ENCODE data around the gene RAB35. TPM values are rescaled to one million over a fixed set of nuclear protein-coding genes. Genes with fewer than 3 reads are reported as not detected.

RAB35 gene
- total and polyA plus RNA-seq, 2 experiments from 2014 or later: 25.4 to 33.4 TPM

DNA sequence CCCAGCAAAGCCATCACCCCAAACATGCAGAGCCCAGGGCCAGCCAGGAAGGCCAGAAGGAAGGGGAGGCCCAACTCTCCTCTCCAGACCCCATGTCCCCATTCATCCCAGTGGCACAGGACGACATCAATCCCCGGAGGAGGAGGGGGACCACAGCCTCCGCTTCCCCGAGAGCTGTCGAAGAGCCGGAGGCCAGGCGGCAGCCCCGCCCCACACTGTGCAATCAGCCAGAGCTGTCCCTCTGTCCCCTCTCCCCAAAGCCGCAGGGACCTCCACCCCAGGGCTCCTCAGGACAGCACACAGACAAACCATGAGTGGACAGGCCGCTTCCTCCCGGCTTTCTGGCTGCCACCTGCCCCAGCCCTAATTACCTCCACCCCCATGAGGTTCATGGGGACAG, 16.8 kb downstream of the RAB35 start:
- no peak for DNase-seq (ENCODE audit: low read depth in 1 of 2, low spot score in 1 of 2)
- Histone ChIP-seq H3K4me3 (no peak overlapping the region), H3K27ac (no peak overlapping the region), H3K4me1 (ENCODE audit: low read depth) (peaks cover under 1% of the 10 kb centered on the region), H3K9me3 (ENCODE audit: low read depth) (no peaks in the 10 kb centered on the region), H3K36me3 (peaks cover 9% of the 10 kb centered on the region), H3K27me3 (no peaks in the 10 kb centered on the region)
- TF ChIP-seq, protein P1, sequence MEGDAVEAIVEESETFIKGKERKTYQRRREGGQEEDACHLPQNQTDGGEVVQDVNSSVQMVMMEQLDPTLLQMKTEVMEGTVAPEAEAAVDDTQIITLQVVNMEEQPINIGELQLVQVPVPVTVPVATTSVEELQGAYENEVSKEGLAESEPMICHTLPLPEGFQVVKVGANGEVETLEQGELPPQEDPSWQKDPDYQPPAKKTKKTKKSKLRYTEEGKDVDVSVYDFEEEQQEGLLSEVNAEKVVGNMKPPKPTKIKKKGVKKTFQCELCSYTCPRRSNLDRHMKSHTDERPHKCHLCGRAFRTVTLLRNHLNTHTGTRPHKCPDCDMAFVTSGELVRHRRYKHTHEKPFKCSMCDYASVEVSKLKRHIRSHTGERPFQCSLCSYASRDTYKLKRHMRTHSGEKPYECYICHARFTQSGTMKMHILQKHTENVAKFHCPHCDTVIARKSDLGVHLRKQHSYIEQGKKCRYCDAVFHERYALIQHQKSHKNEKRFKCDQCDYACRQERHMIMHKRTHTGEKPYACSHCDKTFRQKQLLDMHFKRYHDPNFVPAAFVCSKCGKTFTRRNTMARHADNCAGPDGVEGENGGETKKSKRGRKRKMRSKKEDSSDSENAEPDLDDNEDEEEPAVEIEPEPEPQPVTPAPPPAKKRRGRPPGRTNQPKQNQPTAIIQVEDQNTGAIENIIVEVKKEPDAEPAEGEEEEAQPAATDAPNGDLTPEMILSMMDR (IDR thresholded peaks at IDR 0.05; ENCODE audit: low read depth, low read length): no peak

DNA sequence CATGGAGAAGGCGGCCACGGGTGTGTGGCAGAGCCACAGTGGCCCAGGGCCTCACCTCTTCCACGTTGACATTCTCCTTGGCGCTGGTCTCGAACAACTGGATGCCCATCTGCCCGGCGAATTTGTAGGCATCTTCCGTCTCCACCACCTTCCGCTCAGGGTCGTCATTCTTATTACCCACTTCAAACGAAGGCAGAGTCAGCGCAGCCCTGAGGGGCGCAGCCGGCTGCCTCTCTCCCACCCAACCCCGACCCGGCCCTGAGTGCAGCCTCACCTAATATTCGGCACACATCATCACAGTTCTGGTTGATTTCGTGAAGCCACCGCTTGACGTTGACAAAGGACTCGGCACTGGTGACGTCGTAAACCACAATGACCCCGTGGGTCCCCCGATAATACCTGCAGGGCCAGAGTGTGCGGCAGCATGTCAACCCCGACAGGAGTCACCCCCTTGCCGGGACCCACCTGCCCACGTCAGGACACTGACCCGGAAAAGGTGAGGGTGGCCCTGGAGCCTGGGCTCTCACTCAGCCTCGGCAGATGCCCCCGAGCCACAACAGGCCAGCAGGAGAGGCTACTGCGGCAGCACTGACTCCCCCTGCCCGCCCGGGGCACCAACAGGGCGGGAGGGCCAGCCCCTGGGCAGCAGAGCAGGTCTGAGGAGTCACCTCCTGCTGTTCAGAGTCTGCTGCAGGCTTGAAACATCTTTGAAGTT, 17.6 kb downstream of the RAB35 start:
- TF ChIP-seq, protein P1 (IDR thresholded peaks at IDR 0.05; ENCODE audit: low read depth, low read length): no peak
- no peak overlapping the region for H3K27ac ChIP-seq
- peaks cover 9% of the 10 kb centered on the region for H3K36me3 ChIP-seq
- H3K9me3 ChIP-seq (ENCODE audit: low read depth): no peaks in the 10 kb centered on the region
- no peaks in the 10 kb centered on the region for H3K27me3 ChIP-seq
- H3K4me3 ChIP-seq: no peak overlapping the region
- H3K4me1 ChIP-seq (ENCODE audit: low read depth): peaks cover 9% of the 10 kb centered on the region
- DNase-seq (ENCODE audit: low read depth in 1 of 2, low spot score in 1 of 2): no peak

DNA sequence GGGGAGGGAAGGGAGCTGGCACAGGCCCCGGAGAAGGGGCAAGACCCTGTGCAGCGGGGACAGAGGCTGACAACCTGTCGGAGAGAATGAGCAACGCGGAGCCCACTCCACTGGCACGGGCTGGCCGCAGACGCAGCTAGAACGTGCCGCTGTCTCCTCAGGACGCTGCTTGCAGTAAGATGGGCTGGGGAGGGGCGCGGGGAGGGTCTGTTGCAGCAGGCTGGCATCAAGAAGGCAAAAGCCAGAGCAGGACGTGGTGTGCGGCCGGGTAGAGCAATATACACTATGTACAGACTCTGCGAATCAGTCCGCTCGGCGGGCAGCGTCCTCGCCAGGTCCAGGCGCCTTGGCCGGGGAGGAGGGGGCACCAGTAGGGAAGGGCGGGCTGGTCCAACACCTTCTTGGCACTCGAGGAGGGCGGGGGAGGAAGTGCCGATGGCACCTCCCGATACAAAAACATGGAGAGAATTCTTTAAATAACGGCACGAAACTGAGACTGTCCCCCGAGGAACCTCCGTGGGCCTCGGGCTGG, 19.8 kb downstream of the RAB35 start:
- H3K27me3 ChIP-seq: no peaks in the 10 kb centered on the region
- peaks cover 9% of the 10 kb centered on the region for H3K36me3 ChIP-seq
- no peak overlapping the region for H3K27ac ChIP-seq
- H3K9me3 ChIP-seq (ENCODE audit: low read depth): no peaks in the 10 kb centered on the region
- H3K4me3 ChIP-seq: no peak overlapping the region
- H3K4me1 ChIP-seq (ENCODE audit: low read depth): peaks cover 16% of the 10 kb centered on the region
- DNase-seq (ENCODE audit: low read depth in 1 of 2, low spot score in 1 of 2): no peak
- TF ChIP-seq, protein P1 (IDR thresholded peaks at IDR 0.05; ENCODE audit: low read depth, low read length): no peak

DNA sequence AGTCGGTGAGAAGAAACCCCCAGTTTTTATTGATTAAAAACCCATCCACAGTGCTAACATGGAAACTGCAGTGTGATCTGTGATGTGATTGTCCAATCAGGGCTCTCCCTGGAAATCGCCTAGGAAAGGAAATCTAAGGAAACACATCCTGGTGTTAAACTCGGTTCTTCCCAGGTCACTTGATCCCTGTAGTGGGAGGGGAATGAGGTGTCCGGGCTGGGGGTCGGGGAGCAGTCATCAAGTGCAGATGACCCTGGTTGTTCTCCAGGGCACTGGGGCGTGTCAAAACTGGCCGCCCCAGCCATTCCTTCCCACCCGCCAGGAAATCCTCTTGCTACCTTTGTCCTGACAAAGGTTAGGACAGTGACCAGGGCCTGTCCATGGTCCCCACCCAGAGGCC, 20.8 kb downstream of the RAB35 start:
- Histone ChIP-seq H3K9me3 (ENCODE audit: low read depth) (no peaks in the 10 kb centered on the region), H3K4me3 (no peak overlapping the region), H3K36me3 (peaks cover 9% of the 10 kb centered on the region), H3K27me3 (no peaks in the 10 kb centered on the region), H3K4me1 (ENCODE audit: low read depth) (peaks cover 16% of the 10 kb centered on the region), H3K27ac (no peak overlapping the region)
- no peak for DNase-seq (ENCODE audit: low read depth in 1 of 2, low spot score in 1 of 2)
- TF ChIP-seq, protein P1 (IDR thresholded peaks at IDR 0.05; ENCODE audit: low read depth, low read length): no peak

DNA sequence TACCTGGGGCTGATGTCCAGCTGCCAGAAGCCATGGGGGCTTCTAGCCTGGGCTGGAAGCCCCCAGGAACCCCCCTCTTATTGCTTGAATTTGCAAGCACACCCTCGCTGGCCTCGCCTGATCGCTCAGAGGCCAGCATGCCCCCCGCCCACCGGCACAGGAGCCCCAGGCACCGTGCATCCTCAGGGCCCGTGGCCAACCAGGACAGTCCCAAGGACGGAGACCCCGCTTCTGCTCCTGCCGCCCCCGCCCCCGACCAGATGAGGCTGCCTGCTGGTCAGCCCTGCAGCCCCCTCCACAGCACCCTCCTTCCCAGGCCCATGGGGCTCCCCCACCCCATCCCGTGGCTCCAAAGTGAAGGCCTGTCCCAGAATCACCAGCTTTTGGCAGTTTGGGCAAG, 21.2 kb downstream of the RAB35 start:
- peaks cover 16% of the 10 kb centered on the region for H3K4me1 ChIP-seq (ENCODE audit: low read depth)
- DNase-seq (ENCODE audit: low read depth in 1 of 2, low spot score in 1 of 2): no peak
- H3K27ac ChIP-seq: peak overlapping the region; percentile 71
- H3K27me3 ChIP-seq: no peaks in the 10 kb centered on the region
- no peak overlapping the region for H3K4me3 ChIP-seq
- TF ChIP-seq, protein P1 (IDR thresholded peaks at IDR 0.05; ENCODE audit: low read depth, low read length): no peak
- peaks cover 9% of the 10 kb centered on the region for H3K36me3 ChIP-seq
- no peaks in the 10 kb centered on the region for H3K9me3 ChIP-seq (ENCODE audit: low read depth)
